ENCODE results near the gene TWNK. TPM values are rescaled to one million over a fixed set of nuclear protein-coding genes. Genes with fewer than 3 reads are reported as not detected.

The TWNK gene
- total and polyA plus RNA-seq, 2 of the 4 experiments (the other 2 are of a cell fraction): 7.7 to 8.8 TPM

GRCh38 chr10:100999742-101000126 lies 12.4 kb downstream of the TWNK start, which contains the start of gene LZTS2:
LZTS2 (plus strand) TSS chr10:100999808; CDS start chr10:101002539, 2,731 bp downstream.
- in situ Hi-C loops (cut with MboI; ENCODE audit: low sequenced_read_pairs): no loop called here
- peak within 1 kb of the TSS; percentile 99 for H3K56ac ChIP-seq (ENCODE audit: extremely low read depth, insufficient read depth, low read length)
- H3K4me1 ChIP-seq (ENCODE audit: control insufficient read depth, insufficient read depth, low read length): peaks cover 25% of the 10 kb centered on the region
- dilution Hi-C loops (cut with HindIII; ENCODE audit: low sequenced_read_pairs, unreplicated experiment): no loop called here
- H3K27me3 ChIP-seq (ENCODE audit: control insufficient read depth, insufficient read depth, low read length): no peaks in the 10 kb centered on the region
- peak within 1 kb of the TSS; percentile 100 for H4K91ac ChIP-seq (ENCODE audit: insufficient read depth, low read depth, low read length)
- 3% methylated on average over 12 of the region's 44 CpGs; no CpG with 5 or more reads in 1 of the 2 experiments for WGBS, 2 experiments (ENCODE audit: extremely low coverage in 2 of 2, insufficient read length in 1 of 2)
- TF ChIP-seq CHD1 (IDR thresholded peaks at IDR 0.05; ENCODE audit: low read depth, low read length): peak; percentile 41; the same call in 1 of the 2 replicates
- TF ChIP-seq POLR2A (IDR thresholded peaks at IDR 0.05; ENCODE audit: low read depth, low read length): no peak
- ATAC-seq (ENCODE audit: low read depth) (peak; percentile 59; the same call in 1 of the 2 replicates), DNase-seq (no peak)
- peak within 1 kb of the TSS; percentile 93 for H3K4me2 ChIP-seq (ENCODE audit: low read depth, low read length)
- H3K4me3 ChIP-seq (ENCODE audit: insufficient read depth, low read depth, low read length): peak within 1 kb of the TSS; percentile 78
- peak within 1 kb of the TSS; percentile 97 for H3K9ac ChIP-seq (ENCODE audit: low read depth, low read length)
- peak within 1 kb of the TSS; percentile 95 for H3K27ac ChIP-seq (ENCODE audit: insufficient read depth, low read length)
- H3K9me3 ChIP-seq (ENCODE audit: control insufficient read depth, insufficient read depth, low read length): no peaks in the 10 kb centered on the region
- ChIA-PET CTCF (interaction anchor here (0.7 to 4.4 kb wide), 3 partner anchors 11 to 17 kb away, joined by 3 to 48 read pairs (median 5); no protein-coding TSS in a partner anchor), POLR2A (ENCODE audit: unreplicated experiment) (interaction anchor here (0.7 kb wide), 1 partner anchor 8 kb away, joined by 5 read pairs; no protein-coding TSS in a partner anchor)
- peaks cover 22% of the 10 kb centered on the region; the same call in 1 of the 2 replicates for H3K36me3 ChIP-seq (ENCODE audit: control insufficient read depth, insufficient read depth, low read length)
- peak within 1 kb of the TSS; percentile 100 for H2AK9ac ChIP-seq (replicated peaks; ENCODE audit: low read depth, low read length, poor library complexity)
- peak within 1 kb of the TSS; percentile 80 for H2BK20ac ChIP-seq (ENCODE audit: low read depth, low read length)
- H3K4ac ChIP-seq (ENCODE audit: low read depth, low read length): peak within 1 kb of the TSS; percentile 100
- H3K18ac ChIP-seq (ENCODE audit: low read depth, low read length): peak within 1 kb of the TSS; percentile 88
- H3K79me1 ChIP-seq (ENCODE audit: low read depth in 1 of 2, low read length in 2 of 2): peaks cover 14 to 54% of the 10 kb centered on the region in 2 experiments
- no TSS peak for BruUV-seq (replicated peaks)
- H4K8ac ChIP-seq (ENCODE audit: low read depth in 2 of 2, low read length in 2 of 2): peak within 1 kb of the TSS; percentile 80 to 99
- peak within 1 kb of the TSS; percentile 99 for H2BK120ac ChIP-seq (ENCODE audit: low read depth, low read length)
- peak within 1 kb of the TSS; percentile 100 for H3K23ac ChIP-seq (ENCODE audit: low read depth, low read length)
- H2BK5ac ChIP-seq (ENCODE audit: low read depth, low read length, poor library complexity, severe bottlenecking): peak within 1 kb of the TSS; percentile 97
- peaks cover 45% of the 10 kb centered on the region for H4K20me1 ChIP-seq (ENCODE audit: insufficient read depth, low read length)
- intact Hi-C loops (cut with micrococcal nuclease): no loop called here
- H3K9me1 ChIP-seq (ENCODE audit: insufficient read depth, low read length): peaks cover 4% of the 10 kb centered on the region
- H2BK15ac ChIP-seq (ENCODE audit: low read depth, low read length): peak within 1 kb of the TSS; percentile 99
- H4K5ac ChIP-seq (ENCODE audit: low read depth, low read length): peak within 1 kb of the TSS; percentile 85
- peak within 1 kb of the TSS; percentile 100 for H3K14ac ChIP-seq (replicated peaks; ENCODE audit: low read depth, low read length)
- peak within 1 kb of the TSS; percentile 100 for H2AK5ac ChIP-seq (ENCODE audit: low read depth, low read length)
- peak within 1 kb of the TSS; percentile 92 for H2AFZ ChIP-seq (replicated peaks; ENCODE audit: low read length, poor library complexity)
